GM06990 (cell line): ENCODE data around the gene SLC25A6.

Source experiments
- DNase-seq: peaks from one replicate; pipeline ENCODE4 v3.0.0-alpha.2; 2011; ENCODE audit not compliant: insufficient read length; ENCODE audit errors: extremely low read depth
- H3K27me3 ChIP-seq: replicated peaks from 2 replicates; pipeline ENCODE4 v1.6.0; 2011; ENCODE audit warnings: low read length; ENCODE audit not compliant: control insufficient read depth, insufficient read depth
- H3K36me3 ChIP-seq: 2 replicates; pipeline ENCODE4 v1.5.1; 2011; ENCODE audit warnings: low read length; ENCODE audit not compliant: control insufficient read depth, insufficient read depth
- H3K4me3 ChIP-seq: replicated peaks from 2 replicates; pipeline ENCODE4 v1.5.1; 2011; ENCODE audit warnings: low read depth, mild to moderate bottlenecking, control low read depth, low read length
- CTCF ChIP-seq: IDR thresholded peaks from 2 replicates; pipeline ENCODE4 v1.5.1; 2011; ENCODE audit warnings: low read length, control low read depth, mild to moderate bottlenecking, inconsistent platforms; ENCODE audit not compliant: insufficient read depth, poor library complexity, severe bottlenecking

SLC25A6 gene

GRCh38 chrX:1341545-1342184, 50.2 kb downstream of the SLC25A6 start:
- no peak for DNase-seq

GRCh38 chrX:1336948-1337779, 54.7 kb downstream of the SLC25A6 start:
- no peak for DNase-seq
- H3K27me3 ChIP-seq, result no peaks in the 10 kb centered on the region
- H3K36me3 ChIP-seq, result peaks cover 7% of the 10 kb centered on the region
- TF ChIP-seq CTCF, result no peak
- peak overlapping the region; percentile 68 for H3K4me3 ChIP-seq

More at GRCh38 chrX:1341545-1342184, 50.2 kb downstream of the SLC25A6 start:
- Histone ChIP-seq H3K27me3 (no peaks in the 10 kb centered on the region), H3K4me3 (no peak overlapping the region), H3K36me3 (peaks cover 9% of the 10 kb centered on the region)
- TF ChIP-seq CTCF, result no peak

- Histone ChIP-seq H3K36me3 (peaks cover 2% of the 10 kb centered on the region), H3K27me3 (no peaks in the 10 kb centered on the region), H3K4me3 (peak within 1 kb of the TSS; percentile 68)
- TF ChIP-seq CTCF, result no peak
- DNase-seq, result peak; percentile 76
These were observed 55.5 kb downstream of the SLC25A6 start, which contains the start of gene IL3RA for GRCh38 chrX:1336331-1336943. IL3RA (plus strand) TSS chrX:1336785; CDS start chrX:1341766, 4,981 bp downstream.
